GM12801 (cell line): ENCODE results near the gene CDYL.

ENCODE experiments used
- TF ChIP-seq, protein P1 (sequence below): IDR thresholded peaks from one replicate; pipeline ENCODE4 v1.5.1; 2011; ENCODE audit warnings: control low read depth; ENCODE audit not compliant: insufficient read length; ENCODE audit errors: extremely low read depth

Gene CDYL, protein sequence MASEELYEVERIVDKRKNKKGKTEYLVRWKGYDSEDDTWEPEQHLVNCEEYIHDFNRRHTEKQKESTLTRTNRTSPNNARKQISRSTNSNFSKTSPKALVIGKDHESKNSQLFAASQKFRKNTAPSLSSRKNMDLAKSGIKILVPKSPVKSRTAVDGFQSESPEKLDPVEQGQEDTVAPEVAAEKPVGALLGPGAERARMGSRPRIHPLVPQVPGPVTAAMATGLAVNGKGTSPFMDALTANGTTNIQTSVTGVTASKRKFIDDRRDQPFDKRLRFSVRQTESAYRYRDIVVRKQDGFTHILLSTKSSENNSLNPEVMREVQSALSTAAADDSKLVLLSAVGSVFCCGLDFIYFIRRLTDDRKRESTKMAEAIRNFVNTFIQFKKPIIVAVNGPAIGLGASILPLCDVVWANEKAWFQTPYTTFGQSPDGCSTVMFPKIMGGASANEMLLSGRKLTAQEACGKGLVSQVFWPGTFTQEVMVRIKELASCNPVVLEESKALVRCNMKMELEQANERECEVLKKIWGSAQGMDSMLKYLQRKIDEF

DNA sequence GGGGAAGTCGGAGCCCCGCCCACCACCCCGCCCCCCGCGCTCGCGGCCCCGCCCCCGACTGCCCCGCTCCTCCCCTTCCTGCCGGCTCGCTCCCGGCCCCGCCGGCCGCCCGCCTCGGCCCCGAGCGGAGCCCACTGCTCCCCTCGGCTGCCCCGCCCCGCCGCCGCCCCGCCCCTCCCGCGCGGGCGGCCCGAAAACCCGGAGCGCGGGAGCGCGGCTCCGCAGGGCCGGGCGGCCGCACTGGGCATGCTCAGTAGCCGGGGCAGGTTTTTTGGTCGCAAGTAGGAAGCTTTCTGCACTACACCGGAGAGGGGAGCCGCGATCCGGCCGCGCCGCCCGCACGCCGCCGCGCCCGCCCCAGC is at the start of gene CDYL:
Gene CDYL (plus strand): TSS at position 274 of the 362 bp plus-strand sequence. CDS start 380 bp downstream, outside the sequence.
- TF ChIP-seq, protein P1, sequence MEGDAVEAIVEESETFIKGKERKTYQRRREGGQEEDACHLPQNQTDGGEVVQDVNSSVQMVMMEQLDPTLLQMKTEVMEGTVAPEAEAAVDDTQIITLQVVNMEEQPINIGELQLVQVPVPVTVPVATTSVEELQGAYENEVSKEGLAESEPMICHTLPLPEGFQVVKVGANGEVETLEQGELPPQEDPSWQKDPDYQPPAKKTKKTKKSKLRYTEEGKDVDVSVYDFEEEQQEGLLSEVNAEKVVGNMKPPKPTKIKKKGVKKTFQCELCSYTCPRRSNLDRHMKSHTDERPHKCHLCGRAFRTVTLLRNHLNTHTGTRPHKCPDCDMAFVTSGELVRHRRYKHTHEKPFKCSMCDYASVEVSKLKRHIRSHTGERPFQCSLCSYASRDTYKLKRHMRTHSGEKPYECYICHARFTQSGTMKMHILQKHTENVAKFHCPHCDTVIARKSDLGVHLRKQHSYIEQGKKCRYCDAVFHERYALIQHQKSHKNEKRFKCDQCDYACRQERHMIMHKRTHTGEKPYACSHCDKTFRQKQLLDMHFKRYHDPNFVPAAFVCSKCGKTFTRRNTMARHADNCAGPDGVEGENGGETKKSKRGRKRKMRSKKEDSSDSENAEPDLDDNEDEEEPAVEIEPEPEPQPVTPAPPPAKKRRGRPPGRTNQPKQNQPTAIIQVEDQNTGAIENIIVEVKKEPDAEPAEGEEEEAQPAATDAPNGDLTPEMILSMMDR, result no peak

DNA sequence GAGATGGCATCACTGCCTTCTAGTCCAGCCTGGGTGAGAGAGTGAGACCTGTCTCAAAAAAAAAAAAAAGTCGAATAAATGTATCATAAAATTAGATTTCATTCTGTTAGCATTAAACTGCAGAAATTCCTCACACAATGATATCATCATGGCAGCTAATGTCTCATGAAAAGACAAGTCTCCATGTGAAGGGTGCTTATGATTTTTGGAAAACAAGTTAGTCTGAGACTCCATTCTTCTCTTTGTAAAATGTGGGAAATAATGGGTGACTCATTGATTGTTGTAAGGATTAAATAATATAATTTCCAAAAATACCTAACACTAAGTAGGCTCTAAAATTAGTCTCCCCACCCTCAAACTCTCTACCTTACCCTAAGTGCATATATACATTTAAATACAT is 49.6 kb upstream of the CDYL start:
- TF ChIP-seq, protein P1, result no peak

DNA sequence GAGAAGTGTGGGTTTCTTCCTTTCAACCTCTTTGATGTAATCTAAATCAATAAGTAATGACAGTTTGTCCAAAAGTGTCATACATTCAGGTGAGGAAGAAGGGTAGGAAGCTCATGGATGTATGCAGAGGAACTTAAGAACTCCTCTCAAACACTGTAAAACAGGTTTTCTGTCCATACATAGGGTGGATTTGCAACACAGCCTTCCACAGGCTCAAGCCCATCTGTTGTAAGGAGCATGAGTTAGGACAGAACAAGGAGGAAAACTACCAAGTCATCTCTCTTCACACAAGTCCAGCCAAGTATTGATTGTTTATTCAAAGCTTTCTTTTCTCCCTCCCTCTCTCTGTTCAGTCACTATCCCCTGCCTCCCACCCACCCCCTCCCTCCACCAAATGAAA is 49.0 kb upstream of the CDYL start:
- TF ChIP-seq, protein P1, result no peak

DNA sequence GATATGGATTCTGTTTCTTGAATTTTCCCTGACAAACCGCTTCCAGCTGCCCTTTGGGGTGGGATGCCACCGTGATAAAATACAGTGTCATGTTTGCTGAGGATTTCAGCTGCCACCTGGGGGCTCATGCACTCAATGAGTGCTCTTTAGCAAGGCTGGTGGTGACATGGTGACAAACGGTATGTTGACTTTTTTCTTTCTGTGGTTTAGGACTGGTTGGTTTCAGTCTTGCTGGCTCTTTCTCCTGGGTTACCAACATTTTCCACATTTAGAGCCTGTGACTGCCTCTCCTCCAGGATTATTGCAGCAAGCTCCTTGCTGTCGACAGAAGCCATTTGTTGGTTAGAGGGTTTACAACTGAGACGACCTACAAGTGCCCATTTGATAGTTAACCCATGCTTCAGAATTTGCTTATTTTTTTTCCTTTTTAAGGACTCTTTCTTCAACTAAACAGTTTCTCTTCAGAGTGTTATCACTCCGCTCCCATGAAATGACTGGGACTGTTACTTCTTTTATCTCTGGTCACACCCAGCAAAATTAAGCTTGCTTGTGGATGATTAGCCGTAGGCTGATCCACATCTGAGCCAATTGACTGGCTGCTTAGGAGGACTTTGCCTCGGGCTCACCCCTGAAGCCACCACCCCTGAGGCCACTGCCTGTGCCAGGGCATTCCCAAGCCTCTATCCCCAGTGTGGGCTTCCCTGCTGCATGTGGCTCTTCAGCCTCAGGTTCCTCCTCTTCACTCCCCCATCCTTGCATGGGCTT is 48.4 kb upstream of the CDYL start:
- TF ChIP-seq, protein P1, result no peak

DNA sequence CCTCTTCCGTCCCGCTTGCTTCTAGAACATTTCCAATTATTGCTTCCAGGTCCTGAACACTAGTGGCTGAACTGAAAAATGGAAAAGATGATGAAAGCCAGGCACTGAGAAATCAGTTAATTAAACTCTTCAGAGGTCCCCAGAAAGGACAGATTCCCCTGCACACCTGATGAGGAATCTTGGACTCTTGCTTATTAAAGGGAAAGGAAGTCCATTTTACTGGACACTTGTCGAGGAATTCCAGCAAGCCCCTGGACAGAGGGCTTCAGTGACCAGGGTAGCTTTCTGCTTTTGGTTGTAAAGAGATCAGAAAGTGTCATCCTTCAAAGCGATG is 47.8 kb upstream of the CDYL start:
- TF ChIP-seq, protein P1, result no peak

DNA sequence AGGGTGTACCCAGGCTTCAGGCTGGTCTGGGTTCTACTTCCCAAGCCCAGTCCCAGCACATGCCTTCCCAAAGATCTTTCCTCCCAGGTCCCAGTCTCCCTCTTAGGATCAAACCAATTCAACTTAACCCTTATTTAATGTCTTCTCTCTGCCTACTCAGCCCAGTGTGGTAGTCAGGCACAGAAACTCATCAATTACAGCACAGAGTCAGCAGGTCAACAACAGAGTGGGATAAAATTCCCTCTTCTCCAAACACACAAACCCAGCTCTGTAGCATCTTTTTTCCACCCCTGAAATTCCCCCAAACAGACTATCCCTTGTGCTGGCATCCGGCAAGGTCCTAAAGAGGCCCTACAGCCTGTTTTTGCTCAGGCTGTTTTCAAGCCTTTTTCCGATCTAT is 47.3 kb upstream of the CDYL start:
- TF ChIP-seq, protein P1, result no peak

DNA sequence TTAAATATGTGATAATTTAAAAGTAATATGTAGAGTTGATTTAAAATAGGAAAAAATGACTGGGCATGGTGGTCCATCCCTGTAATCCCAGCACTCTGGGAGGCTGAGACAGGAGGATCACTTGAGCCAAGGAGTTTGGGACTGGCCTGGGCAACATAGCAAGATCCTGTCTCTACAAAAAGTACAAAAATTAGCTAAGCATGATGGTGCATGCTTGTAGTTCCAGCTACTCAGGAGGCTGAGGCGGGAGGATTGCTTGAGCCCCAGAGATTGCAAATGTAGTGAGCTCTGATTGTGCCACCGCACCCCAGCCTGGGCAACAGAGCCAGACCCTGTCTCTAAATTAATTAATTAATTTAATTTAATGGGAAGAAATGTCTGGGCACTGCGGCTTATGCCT is 44.2 kb upstream of the CDYL start:
- TF ChIP-seq, protein P1, result no peak
